Fibroblast of gingiva (primary cell): Measurements from ENCODE around the gene PRR36.
"Not testable (repeated sequence)": the region's sequence is repeated elsewhere in the genome, so short reads cannot be mapped to it uniquely, and the experiment has no call there.

Experiments used
- DNase-seq: peaks from one replicate; pipeline ENCODE4 v3.0.0-alpha.2; 2011; ENCODE audit warnings: low read depth

PRR36 gene

DNA sequence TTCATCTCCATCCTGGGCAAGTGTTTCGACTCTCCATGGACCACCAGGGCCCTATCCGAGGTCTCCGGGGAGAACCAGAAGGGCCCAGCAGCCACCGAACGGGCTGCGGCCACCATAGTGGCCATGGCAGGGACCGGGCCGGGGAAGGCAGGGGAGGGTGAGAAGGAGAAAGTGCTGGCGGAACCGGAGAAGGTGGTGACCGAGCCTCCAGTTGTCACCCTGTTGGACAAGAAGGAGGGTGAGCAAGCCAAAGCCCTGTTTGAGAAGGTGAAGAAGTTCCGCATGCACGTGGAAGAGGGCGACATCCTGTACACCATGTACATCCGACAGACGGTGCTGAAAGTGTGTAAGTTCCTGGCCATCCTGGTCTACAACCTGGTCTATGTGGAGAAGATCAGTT lies 24.8 kb upstream of the PRR36 start:
- DNase-seq: no peak

DNA sequence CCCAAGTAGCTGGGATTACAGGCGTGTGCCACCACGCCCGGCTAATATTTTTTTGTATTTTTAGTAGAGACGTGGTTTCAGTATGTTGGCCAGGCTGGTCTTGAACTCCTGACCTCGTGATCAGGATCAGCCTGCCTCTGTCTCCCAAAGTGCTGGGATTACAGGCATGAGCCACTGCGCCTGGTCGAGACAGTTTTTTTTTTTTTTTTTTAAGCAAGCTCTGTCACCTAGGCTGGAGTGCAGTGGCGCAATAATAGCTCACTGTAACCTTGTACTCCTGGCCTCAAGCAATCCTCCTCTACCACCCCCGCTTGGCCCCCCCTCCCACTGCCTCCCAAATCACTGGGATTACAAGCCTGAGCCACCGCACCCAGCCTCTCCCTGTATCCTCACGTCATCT lies 23.1 kb upstream of the PRR36 start:
- no peak for DNase-seq

DNA sequence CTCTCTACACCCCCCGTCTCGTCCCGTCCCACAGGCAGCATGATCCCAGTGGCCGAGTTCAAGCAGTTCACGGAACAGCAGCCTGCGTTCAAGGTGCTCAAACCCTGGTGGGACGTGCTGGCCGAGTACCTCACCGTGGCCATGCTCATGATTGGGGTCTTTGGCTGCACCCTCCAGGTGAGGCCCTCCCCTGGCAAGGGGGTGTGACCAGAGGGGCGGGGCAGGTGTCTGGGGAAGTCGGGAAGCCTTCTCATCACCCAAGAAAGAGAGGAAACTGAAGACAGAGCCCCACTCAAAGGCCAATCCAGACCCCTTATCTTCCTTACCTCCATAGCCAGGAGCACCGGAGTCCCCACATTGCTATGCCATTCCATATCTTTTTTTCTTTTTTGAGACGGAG lies 21.4 kb upstream of the PRR36 start:
- no peak for DNase-seq

DNA sequence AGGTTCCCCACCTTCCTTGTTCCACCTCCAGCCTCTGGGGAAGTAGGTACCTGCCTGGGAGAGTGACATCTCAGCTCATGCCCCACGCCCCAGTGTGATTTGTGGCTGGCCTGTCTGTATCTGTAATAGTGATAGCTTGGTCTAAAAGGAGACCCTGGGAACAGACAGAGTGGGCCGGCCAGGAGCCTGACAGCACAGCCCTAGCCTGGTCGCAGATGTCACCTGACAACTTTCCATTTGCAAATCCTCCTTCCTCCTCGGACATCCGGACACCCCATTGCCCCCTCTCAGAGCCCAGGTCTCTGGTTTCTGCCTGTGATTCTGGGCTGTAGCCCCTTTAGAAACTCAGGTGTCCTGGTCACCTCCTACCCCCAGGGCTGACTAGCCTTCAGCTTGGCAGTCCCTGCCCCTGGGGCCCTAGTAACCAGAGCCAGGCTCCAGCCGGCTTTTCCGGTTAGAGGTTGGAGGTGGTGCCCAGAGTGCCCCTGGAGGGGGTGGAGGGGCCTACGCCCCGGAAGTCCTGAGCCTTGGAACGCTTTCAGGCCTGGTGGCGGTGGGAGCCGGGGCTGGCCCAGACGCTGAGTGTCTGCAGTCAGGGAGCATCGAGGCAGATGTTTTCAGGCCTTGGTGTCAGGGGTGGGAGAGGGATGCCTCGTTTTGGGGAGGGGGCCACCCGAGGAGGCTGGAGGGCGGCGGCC lies 20.6 kb upstream of the PRR36 start:
- DNase-seq: no peak

DNA sequence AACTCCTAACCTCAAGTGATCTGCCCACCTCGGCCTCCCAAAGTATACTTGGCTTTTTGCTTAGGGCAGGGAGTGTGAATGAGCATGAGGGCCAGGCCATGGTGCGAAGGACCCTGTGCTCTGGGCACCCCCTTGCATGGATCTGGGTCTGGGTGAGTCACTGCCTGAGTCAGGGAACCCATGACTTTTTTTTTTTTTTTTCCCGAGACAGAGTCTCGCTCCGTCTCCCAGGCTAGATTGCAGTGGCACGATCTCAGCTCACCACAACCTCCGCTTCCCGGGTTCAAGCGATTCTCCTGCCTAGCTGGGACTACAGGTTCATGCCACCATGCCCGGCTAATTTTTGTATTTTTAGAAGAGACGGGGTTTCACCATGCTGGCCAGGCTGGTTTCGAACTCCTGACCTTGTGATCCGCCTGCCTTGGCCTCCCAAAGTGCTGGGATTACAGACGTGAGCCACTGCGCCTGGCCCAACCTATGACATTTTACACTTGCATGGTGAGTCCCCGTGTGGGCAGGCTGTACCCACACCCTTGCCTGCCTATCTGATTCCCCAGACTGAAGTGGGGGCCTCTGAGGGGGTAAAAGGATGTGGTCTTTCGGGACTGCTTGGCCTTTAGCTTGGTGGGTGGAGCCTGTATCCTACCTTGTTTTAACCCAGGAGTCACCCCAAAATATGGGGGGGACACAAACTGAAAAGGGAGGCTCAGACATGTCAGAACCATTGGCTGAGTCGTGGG lies 19.3 kb upstream of the PRR36 start:
- DNase-seq: not testable (repeated sequence)

DNA sequence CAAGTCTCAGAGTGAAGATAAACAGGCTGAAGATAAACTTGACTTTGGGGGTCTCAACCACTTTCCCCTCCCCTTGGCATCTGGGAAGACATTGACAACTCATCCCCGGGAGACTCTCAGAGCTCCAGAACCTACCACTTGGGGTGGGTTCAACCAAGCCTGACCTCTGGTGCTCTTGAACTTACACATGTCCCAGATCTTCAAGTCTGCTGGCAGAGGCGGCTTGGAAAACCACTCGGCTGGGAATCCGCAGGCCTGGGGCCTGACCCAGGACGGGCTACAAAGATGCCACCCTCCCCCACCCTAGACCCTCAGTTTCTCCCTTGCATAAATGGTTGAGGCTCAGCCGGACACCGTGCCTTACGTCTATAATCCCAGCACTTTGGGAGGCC lies 14.6 kb upstream of the PRR36 start:
- no peak for DNase-seq

DNA sequence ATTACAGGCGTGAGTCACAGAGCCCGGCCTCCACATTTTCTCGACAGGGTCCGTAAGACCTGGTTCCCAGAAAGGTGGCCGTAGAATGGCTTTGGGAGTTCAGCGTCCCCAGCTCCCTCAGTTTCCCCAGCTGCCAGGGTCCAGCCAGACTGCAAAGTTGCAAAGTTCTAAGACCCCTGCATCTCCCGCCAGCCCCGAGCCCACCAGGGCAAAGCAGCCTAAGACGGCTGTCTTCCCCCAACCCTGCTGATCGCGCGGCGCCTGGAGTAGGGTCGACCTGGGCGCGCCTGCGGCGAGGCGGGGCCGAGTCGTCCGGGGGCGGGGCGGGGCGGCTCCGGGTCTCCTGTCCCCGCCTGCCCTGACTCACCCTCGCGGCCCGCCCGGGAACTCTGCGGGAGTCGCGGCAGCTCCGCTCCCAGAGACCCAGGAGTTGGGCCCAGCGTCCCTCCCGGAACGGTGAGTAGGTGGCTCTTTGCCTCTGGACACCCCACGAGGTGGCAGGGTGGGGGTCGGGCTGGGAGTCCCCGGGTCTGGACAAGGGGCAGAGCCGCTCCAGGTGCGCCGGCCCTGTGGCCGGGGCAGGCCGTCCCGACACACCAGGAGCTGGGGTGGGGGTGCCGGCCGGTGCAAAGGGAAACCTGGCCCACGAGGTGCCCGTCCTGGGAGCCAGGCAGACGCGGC lies 14.1 kb upstream of the PRR36 start, which contains the start of gene LRRC8E:
Gene LRRC8E, plus strand, starts transcription at position 366 of the 681 bp plus-strand sequence. CDS start 7,094 bp downstream, outside the sequence.
- peak; percentile 59 for DNase-seq

DNA sequence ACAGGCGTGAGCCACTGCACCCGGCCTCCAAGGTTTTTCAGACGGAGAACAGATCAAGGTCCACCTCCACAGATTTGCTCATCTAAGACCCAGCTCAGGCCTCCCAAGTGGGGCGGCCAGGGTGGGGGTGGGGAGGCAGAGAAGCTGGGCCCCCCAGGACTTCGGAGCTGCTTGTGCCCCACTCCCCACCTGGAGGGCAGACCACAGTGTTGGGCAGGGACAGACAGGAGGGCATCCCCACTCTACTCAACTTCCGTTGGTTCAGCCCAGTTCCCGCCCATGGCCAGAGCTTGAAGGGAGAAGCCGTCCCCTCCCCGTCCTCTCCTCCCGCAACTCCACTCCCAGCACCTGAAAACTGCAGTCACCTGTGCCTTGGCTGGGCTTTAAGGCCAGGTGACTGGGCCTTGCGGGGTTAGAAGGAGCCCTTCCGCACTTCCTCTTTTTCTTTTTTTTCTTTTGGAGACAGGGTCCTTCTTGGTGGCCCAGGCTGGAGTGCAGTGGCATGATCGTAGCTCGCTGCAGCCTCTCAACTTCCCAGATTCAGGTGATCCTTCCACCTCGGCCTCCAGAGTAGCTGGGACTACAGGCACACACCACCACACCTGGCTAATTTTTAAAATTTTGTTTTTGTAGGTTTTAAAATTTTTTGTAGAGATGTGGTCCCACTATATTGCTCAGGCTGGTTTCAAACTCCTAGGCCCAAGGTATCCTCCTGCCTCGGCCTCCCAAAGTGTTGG lies 13.4 kb upstream of the PRR36 start:
- DNase-seq: no peak

DNA sequence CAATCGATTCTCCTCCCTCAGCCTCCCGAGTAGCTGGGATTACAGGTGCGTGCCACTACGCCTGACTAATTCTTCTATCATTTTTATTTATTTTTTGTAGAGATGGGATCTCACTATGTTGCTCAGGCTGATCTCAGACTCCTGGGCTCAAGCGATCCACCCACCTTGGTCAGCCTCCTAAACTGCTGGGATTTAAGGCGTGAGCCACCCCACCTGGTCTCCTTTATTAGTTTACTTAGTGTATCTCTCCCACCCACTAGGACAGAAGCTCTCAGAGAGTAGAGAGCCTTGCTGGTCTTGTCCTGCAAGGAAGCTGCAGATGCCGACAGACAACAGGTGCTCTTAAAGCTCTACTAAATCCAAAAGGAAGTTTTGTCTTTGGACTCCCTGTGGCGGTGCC lies 11.6 kb upstream of the PRR36 start:
- DNase-seq: no peak

DNA sequence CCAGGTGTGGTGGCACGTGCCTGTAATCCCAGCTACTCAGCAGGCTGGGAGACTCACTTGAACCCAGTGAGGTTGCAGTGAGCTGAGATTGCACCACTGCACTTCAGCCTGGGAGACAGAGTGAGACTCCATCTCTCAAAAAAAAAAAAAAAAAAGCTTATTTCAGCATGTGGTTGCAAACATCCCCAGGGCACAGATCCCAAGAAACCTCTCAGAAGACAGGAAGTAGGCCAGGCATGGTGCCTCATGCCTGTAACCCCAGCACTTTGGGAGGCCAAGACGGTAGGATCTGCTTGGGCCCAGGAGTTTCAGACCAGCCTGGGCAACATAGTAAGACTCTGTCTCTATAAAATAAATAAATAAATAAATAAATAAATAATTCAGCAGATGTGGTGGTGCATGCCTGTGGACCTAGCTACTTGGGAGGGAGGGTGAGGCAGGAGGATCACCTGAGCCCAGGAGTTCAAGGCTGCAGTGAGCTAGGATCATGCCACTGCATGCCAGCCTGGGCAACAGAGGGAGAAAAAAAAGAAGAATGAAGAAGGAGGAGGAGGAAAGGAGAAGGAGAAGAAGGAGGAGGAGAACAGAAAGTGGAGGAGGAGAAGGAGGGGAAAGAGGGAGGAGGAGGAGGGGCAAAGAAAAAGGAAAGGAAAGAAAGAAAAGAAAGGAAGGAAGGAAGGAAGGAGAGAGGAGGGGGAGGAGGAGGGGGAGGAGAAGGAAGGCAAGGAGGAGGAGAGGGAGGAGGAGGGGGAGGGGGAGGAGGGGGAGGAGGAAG lies 9.8 kb upstream of the PRR36 start:
- peak; percentile 74 for DNase-seq

DNA sequence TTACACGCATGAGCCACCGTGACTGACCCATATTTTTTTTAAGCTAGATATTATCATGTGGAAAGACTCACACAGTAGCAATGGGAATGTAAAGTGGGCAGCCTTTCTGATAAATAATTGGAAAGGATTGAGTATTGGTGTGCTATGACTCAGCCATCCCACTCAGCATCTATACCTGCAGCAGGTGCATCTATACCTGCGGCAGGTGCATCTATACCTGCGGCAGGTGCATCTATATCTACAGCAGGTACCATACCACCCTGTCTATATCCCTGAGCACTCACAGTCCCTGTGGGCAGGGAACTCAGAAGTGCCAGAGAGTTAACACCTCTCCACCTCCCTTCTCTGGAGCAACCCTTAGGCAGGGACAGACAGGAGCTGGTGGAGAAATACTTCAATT lies 8.9 kb upstream of the PRR36 start:
- no peak for DNase-seq

DNA sequence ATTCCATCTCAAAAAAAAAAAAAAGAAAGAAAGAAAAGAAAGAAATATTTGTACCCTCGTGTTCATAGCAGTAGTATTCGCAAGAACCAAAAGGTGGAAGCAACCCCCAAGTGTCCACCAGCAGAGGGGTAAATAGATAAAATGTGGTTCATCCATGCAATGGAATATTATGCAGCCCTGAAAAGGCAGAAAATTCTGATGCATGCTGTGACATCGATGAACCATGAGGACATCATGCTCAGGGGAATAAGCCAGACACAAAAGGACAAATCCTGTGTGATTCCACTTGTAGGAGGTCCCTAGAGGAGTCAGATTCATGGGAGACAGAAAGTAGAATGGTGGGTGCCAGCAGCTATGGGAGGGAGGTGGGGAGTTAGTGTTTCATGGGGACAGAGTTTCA lies 7.7 kb upstream of the PRR36 start:
- no peak for DNase-seq

DNA sequence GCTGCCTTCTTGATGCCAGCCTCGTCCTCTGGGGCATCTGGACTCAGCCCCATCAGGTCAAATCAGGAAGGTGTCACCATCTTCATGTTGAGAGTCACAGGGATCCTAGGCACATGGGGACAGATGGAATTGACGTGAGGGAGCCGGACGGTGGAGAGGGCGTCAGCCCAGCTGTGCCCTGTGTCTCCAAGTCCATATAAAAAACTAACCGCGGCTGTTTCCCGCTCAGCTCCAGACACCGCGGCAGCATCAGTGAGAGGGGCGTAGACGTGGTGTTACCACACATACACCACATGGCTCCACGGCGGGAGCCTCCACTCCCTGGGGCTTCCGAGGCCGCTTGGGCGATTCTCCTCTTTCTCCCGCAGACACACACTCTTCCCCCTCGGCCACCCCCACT lies 5.6 kb upstream of the PRR36 start:
- DNase-seq: no peak

DNA sequence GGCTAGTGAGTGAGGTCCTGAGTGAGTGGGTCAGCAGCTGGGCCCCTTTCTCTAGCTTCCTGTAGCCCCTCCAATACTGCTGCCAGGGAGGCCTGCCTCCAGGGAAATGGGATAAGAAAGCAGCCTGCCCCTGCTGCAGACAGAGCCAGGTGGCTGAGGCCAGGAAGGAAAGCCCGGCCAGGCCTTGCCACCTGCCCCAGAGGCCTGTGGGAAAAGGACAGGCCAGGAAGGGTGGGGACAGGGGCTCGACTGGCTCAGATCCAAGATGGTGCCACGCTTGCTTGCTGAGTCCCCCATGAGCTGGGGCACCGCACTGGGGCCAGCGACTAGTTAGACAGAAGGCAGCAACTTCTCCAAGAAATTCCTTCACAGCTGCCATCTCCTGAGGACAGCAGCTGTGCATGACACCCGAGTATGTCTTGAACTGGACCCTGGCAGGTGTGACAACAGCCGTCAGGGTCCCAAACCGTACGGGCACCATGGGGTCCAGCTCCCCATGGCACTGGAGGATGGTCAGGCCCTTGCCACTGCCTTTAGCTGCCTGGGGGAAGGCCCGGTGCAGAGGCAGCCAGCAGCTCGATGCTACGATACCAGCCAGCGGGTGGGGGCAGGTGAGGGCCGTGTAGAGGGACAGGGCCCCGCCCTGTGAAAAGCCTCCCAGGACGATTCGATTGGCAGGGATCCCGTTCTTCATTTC lies 5.1 kb upstream of the PRR36 start:
- DNase-seq: no peak

DNA sequence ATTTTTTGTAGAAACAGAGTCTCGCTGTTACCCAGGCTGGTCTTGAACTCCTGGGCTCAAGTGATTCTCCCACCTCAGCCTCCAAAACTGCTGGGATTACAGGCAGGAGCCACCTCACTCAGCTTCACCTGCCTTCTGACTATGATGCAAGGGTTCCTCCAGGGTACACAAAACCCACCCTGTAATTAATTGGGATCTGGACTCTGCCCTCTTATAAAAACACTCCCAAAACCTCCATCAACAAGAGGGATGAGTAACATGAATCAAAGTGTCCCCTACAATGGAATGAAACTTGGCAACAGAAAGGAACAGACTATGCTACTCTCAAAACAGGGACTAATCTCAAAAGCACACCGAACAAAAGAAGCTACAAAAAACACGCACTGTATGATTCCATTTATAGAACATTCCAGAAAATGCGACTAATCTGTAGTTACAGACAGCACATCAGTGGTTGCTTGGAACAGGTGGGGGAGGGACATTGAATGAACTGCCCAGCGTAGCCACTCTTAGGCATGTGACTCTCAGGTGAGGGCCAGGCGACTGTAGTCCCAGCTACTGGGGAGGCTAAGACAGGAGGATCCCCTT lies 3.2 kb upstream of the PRR36 start:
- DNase-seq: no peak

DNA sequence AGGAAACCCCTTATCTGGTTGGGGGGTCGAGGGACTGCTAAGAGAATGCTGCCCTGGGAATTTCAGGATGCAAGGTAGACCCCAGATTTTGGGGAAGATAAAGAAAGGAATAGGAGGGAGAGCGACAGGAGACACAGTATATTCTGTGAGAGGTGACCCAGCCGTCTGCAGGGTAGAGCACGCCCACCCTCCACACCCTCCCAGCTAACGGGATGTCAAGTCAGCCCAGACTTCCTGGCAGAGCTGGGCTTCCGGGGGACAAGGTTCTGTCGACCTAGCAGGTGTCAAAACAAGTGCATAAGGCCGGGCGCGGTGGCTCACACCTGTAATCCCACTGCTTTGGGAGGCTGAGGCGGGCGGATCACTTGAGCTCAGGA lies 695 bp upstream of the PRR36 start:
- DNase-seq: no peak

DNA sequence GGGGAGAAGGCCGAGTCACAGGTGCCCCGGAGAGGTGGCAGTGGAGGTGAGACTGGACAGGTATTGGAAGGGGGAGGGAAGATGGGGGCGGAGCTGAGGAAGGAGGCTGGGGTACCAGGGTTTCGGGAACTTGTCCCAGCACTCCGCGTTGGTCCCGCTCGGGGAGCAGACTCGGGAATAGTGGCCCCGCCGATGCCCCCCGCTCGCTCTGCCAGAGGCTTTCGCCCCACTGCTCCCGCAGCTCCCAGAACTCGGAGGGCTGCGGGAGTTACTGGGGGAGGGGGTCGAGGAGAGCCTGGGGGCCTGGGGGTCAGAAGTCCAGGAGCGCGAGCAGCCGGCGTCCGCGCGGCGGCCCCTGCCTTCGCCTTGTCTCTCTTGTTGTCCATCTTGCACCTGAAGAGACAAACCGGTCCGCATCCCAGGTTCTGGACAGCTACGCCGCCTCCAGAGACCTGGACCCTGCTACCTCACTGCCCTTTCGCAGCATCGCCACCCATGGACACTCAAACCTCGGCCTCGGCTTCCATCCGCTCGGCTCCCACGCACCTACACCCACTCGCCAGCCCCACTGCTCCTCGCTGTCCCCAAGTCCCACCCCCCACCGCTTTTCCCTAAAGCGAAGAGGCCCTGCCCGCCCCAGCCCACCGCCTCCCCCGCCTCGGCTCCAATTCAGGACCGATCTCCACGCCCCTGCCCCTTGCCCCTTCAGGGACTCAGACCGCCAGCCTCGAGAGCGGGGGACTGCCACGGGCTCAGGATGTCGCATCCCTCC lies 700 bp downstream of the PRR36 start:
- no peak for DNase-seq

DNA sequence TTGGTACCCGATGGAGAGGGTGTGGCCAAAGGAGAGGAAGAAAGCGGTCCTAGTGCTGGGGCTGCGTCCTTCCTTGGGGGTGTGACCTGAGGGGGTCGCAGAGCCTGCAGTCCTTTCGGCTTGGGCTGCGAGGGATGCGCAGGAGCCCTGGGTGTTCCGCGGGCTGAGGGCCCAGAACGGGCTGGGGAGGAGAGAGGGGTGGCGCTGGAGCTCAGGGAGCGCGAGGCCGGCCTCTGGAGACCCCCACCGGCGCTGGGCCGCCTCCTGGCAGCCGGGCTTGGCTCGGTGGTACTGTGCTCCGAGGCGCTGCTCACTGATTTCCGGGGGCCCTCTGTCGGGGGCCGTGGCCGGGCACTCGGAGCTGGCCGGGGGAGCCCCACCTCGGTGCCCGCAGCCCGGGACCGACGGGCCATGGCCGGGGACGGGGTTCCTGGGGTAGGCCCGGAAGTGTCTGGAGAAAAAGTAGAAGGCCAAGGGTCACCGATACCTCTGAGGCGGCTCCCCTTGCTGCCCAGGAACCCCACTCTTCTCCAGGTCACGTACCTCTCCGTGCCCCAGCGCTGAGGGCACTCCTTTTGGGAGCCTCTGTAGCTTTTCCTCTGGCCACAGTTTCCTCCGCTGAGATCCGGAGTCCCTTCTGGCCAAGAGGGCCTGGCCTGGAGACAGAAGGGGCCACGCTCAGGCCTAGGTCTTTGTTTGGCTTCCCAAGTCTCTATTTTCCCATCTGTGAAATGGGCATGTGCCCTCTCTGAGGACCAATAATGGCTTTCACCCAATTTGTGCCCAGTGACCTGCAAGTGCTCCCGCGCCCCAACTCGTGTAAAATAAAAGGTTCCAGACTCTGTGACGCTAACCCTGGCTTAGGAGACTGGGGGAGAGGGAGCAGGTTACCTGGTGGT lies 1.6 kb downstream of the PRR36 start:
- no peak for DNase-seq
